GM19324 (cell line): ENCODE data around the gene ERC2.
"Not testable (repeated sequence)": the region's sequence is repeated elsewhere in the genome, so short reads cannot be mapped to it uniquely, and the experiment has no call there.

Experiments
- ATAC-seq: cut with Tn5 transposase; IDR thresholded peaks from one replicate; pipeline ENCODE4 v1.9.1; 2021; ENCODE audit warnings: mild to moderate bottlenecking, moderate library complexity; ENCODE audit not compliant: unreplicated experiment, low FRiP score

ERC2 gene

DNA sequence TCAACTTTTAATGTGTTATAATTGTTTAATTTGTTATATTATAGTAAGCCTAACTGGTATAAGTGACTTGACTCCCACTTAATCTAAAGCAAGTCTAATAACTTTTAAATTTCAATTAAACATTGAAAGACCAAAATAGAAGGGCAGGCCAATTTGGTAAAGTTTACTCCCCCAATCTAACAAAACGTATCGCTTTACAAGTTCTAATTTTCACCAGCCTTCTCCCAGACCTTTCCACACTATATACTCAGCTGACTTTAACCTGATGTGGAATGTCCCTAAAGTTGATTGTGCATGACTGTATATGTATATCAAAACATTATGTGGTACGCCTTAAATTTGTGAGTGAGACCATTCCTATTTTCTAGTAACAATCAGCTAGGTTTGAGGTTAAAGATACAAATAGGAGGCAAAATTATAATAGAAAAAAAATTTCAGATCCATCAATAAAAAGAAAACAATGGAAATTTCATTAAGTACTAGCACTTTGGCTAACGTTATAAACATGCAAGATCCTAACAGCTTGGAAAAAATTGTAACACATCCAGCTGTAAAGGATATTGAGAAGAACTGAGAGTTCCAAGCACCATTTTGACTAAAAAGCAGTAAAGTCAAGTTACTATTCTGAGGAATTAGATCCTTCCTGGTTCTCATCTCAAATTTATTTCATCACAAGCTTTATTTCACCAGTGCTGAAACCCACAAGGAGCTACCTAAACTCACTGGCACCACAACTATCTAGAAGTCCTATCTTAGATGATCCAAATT lies 199.5 kb downstream of the ERC2 start:
- ATAC-seq: no peak

DNA sequence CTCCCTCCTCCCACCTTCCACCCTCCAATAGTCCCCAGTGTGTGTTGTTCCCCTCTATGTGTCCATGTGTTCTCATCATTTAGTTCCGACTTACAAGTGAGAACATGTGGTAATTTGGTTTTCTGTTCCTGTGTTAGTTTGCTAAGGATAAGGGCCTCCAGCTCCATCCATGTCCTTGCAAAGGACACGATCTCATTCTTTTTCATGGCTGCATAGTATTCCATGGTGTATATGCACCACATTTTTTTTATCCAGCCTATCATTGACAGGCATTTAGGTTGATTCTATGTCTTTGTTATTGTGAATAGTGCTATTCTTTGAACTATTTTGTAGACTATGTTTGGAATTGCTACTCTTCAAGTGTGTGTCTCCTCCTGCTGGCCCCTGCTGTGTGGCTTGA lies 206.4 kb downstream of the ERC2 start:
- not testable (repeated sequence) for ATAC-seq

DNA sequence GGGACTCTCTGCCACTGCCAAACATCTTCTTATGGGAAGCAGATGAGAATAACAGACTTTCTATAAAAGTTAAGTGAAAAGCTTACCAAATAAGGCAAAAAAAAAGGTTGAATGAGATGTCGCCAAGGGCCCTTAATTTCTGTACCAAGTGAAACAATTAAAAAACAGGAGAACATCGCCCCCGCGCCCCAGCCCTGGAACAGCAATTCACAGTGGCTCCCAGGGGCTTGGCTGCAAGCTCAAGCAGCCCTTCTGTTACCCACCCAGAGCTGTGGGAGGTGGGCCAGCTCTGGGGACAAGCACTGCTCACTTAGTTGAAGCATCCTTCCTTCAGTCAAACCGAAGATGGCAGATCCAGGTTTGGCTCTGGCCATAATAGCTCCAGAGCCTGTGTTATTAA lies 208.0 kb downstream of the ERC2 start:
- no peak for ATAC-seq

DNA sequence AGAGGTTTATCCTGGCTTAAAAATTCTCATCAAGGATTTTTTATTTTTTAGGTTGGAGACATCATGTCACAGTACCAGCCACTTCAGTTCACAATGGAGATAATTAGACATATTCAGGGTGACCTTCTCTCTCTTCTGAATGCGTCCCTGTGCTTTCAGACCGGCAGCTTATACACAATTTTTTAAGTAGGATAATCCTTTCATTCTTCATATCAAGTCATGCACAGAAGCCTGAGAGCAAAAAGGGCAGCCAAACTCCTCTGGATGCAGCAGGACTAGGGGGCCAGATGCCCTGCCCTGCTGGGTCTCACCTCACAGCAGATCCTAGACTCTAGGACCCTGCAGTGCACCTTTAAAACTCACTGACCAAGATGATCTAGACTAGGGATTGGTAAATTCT lies 210.4 kb downstream of the ERC2 start:
- no peak for ATAC-seq

DNA sequence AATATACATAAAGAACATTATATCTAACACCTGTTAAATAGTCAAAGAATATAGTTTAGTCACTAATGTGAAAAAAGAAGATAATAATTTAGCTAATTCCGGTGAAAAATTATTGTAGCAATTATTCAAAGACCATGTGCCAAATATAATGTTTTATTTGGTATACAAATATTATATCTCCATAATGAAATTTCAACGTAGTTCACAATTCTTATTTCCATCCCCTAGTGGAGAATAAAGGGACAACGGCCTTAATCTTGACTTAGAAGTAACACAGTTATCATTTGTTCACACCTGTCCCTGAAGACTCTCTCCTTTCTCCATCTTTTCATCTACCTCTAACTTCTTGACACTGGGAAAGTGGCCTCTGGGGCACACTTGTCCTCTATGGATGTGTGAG lies 213.4 kb downstream of the ERC2 start:
- ATAC-seq: no peak

DNA sequence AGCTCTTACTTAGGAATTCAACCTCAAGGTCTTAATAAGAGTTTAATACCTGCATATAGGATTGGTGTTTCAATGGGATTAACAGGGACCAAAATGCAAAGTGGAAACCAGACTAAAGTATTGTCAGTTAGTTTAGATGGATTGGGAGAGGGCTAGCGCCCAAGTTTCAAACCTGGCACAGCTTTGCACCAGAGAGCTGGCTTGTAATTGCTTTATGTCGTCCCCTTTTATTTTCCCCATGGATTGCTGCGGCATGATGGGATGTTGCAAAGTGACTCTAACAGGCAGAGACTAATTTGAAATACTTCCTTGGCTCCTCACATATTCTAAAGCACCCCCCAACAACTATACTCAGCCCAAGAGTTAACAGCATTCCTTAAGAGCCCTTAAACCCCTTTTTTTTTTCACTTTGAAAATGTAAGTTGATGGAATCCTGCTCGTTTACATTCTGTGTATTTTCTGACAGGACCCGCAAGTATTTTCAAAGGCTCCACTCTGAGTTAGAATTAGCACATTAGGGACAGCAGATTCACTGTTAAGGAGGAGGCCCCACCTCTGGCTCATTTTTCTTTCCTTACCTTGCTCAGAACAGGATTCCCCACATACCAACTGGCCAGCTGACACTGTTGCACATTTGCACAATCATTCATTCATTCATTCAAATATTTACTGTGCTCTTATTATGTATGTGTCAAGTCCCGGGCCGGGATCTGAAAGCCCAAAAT lies 214.2 kb downstream of the ERC2 start:
- ATAC-seq: no peak

DNA sequence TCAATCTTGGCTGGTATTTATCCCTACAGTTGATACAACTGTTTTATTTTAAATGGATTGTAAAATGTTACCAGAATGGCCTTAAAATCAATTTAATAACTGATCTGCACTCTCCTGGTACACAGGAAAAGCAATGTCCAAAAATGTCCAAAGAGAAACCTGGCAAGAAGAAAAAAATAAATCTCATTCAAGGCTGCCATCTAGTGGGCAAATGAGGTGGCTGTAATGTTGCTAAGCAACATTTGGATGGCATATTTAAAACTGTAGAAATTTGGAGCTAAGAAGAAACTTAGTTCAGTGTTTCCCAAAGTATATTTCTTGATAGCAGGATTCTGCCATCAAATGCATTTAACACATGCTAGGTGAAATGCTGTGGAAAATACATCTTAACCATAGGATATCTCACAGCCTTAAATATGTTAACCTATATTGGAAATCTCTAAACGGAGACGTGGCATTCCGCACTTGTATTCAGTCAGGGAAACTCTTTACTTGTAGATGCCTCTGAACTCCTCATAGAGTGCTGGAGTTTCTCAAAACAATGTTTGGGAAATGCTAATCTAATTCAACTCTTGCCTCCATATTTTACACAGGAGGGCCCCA lies 216.8 kb downstream of the ERC2 start:
- no peak for ATAC-seq

DNA sequence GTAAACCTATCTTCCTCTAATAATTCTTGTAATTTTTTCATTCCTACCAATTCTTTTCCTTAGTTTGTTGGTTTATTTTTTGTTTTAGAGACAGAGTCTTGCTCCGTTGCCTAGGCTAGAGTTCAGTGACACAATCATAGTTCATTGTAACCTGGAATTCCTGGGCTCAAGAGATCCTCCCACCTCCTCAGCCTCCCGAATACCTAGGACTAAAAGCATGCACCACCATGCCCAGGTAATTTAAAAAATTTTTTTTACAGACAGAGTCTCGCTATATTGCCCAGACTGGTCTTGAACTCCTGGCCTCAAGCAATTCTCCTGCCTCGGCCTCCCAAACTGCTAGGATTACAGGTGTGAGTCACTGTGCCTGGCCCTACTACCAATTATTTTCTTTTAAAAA lies 220.2 kb downstream of the ERC2 start:
- ATAC-seq: no peak

DNA sequence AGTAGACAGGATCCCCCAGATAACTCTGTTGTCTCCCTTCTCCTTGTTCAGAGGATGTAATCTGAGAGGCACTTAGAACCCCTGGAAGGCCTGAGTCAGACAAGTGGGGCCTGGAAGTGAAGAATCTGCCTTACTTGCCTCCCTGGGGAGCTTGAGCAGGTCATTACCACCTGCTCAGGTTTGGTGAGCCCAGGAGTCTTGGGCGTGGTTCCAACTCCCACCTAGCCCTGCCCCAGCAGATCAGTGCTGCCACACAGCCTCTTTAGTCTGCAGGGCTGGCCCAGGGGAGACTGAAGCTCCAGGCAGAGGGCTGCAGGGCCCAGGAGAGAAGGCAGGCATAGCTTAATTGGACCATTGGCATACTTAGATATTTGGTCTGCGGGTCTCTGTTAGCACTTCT lies 230.0 kb downstream of the ERC2 start:
- no peak for ATAC-seq

DNA sequence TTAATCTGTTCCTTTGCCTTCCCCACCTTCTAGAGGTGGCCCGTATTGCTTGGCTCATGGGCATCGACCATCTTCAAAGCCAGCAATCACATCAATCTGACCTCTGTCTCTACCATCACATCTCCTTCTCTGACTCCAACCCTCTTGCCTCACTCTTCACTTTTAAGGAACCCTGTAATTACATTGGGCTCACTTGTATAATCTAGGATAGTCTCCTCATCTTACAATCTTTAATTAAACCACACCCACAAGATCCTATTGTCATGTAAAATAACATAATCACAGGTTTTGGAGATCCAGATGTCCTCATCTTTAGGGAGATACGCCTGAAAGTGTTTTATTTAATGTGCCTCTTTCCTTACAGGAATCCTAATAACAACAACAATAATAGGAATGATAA lies 234.5 kb downstream of the ERC2 start:
- no peak for ATAC-seq

DNA sequence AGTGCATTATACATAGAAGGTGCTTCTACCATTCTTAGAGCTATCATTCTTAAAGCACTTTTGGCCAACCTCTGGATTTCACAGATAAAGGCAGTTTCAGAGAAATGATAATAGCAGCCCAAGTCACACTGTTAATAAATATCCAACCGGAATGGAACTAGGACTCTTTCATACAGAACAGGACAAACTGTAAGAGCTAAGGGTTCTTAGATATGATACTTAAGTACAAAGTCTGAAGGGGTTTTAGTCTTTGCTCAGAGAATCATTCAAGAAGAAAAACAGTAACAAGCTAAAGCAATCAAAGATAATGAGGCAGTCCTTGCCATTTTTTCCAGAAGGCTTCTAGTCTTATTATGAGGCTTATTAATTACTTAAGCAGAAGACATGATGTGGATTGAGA lies 239.0 kb downstream of the ERC2 start:
- no peak for ATAC-seq

DNA sequence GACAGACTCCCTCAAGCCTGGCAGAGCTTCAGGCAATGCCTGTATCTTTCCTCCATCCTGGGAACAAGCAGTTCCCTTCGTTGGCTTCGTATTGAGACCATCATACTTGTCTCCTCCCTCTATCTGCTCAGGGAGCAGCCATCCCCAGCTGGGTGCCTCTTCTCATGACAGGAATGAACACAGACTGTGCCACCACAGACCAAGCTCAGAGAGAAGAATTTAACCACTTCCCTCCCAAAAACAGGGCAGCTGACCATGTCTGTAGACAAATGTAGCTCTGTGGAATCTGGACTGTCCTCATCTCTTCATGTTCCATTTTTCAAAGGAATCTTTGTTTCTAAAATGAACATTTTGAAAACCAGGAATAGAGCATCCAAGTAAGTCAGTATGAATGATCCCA lies 245.4 kb downstream of the ERC2 start:
- ATAC-seq: no peak

DNA sequence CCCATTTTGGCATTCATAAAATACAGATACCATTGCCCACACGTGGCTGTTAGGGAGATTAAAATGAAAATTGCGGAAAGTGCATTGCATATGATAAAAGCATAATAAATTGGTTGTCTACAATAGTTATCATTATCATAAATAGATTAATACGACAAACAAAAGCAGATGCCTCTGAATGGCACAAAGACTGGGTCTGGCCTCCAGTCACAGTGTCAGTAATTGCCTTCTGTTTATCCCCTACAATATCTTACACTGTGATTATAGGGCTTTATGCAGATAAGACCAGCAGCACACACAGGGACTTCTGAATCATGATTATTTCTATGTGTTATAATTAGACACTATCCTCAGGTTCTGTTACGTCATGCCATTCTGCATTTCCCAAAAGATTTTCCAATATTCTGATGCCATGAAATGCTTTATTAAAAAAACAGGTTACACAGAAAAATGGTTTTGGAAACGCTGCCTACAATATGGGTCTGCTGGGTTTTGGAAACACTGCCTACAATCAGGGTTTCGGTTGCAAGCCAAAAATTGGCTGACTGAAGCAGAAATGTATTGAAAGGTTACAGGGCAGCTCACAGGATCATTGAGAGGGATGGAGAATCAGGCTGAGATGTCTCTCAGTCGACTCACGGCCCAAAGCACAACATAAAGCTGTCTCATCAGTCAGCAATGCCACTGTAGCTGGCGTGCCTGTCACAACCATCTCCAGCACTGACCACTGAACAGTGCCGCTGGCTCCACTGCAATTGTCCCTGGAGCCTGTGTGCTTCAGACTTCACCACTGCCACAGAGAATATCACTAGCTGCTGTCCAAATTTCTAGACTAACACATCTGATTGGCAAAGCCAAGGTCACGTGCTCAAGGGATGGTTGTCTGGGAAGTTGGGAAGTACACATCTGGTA lies 248.1 kb downstream of the ERC2 start:
- no peak for ATAC-seq

DNA sequence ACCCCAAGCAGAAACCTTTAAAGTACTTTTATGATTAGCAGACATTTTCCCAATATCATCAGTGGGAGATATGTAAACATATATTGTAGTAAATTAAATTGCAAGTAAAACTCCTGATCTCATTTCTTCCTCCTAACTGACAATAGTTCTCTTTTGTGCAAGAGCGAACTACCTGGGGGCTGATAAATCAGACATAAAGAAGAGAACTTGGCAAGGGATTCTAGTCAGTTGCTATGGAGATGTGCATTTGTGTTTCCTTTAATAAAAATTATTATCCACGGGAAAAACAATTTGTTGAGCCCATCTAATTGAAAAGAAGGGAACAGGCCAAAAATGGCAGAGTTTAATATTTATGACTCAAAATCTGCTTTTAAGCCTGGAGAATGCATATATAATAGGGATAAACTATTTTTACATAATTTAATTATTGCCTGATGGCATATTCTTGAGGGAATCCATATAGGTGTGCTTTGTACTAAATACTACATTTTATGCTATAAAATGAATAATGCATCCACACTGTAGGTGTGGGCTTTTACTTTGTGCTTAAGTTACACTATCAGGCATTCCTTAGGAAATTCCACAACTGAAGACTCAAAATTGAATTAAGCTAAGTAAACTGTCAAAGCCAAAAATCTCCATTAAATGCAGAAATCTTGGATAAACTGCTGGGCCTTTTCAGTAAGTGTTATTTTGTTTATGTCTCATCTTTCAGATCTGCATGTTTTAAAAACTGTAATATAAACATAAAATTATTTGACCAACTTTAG lies 258.1 kb downstream of the ERC2 start:
- no peak for ATAC-seq

DNA sequence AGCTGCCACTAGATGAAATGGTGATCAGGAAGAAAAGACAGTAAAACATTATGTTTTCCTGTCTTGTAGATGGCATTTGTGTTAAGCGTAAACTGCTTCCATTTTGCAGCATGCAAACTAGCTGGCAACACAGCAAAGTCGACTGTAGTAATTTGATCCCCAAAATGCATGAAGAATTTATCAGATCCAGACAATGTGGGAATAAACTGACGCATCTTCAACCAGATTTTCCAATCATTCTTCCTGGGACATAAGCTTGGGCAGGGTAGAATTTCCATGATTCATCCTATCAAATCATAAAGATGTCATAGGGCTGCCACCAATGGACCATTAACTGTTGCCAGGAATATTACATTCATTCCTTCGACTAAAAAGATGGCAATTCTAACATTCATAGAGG lies 260.3 kb downstream of the ERC2 start:
- no peak for ATAC-seq

DNA sequence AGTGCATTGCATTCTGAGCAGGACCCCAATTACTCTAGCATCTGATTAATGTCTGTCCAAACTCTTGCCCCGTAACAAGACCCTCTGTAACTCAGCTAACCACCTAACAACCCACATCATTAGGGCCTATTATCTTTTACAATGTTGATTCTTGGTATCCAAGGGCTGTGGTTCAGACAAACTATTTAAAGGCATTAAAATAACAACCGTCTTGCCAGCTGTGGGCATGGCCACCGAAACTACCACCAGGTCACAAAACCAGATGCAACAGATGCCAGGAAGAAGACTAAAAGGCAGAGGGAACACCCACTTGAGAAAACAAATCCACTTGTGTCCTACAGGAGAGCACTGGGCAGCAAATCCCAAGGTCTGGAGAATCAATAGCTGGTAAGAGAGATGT lies 262.9 kb downstream of the ERC2 start:
- ATAC-seq: no peak

DNA sequence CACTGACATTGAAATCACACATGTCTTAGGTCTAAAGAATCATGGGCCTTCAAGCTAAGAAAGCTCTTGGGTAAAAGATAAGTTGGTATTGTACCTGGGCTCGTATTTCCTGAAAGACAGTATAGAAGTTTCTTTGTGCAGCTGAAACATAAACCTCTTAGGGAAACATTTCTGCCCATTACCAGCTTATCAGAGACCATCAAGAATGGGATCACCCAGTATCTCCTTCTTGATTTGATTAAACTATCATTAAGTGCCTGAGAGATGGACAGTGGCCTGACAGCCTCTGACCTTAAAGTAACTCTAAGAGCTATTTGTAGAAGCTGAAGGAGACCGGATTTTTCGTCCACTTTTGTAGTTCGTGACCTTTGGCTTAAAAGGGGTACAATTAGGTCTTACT lies 265.3 kb downstream of the ERC2 start:
- no peak for ATAC-seq

DNA sequence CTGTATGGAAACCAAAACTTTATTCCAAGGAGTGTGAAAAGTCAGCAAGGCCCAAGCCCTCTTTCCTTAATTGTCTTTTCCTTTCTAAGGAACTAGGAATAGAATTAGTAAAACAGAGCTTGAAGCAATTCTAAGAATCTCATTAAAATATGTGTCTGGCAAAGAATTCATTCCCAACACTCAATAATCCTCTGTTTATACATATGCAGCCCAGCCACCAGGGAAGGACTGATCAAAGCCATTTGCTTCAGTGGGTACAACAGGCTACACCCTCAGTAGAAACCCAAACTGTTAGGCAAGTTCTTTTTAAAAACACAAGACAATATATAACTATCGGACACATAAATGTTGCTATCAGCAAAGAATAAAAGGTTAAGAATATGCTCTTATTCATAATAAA lies 266.9 kb downstream of the ERC2 start:
- ATAC-seq: no peak

DNA sequence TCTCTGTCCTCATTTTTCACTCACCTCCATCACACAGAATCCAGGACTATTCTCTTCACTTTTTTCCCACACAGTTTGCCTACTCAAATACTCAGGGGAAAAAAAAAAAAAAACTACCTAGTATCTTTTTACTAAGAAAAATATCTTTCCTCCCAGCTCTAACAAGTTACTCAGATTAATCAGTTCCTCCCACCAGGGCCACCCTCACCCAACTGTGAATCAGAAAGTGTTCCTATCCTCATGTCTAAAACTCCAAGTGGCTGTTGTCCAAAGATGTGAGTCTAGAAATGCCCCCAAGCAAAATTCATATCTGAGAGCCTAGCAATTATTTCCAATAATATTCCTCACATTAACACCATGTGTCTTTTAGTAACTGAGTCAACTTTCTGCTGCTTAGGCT lies 268.0 kb downstream of the ERC2 start:
- ATAC-seq: no peak

DNA sequence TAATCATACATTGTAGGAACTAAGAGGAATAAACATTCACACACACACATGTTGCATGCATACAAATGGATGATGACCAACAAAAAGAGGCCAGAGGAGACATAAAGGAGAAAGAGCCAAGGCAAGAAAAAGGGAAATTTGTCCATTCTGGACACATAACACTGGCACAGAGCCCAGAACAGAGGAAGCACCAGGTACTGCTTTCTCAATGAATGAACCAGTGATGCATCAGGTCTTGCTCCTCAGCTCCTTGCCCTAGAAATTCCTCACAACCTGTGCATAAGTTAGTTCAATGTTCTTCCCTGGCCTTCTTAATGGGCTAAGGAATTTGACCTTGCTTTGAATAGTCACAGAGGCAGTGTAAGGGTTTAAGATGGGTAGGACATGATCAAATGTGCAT lies 270.3 kb downstream of the ERC2 start:
- ATAC-seq: no peak
